ENCODE results near the gene KCNJ3. TPM values are rescaled to one million over a fixed set of nuclear protein-coding genes. Genes with fewer than 3 reads are reported as not detected.

The KCNJ3 gene
- total RNA-seq, 1 donor from 2014 or later: not detected

DNA sequence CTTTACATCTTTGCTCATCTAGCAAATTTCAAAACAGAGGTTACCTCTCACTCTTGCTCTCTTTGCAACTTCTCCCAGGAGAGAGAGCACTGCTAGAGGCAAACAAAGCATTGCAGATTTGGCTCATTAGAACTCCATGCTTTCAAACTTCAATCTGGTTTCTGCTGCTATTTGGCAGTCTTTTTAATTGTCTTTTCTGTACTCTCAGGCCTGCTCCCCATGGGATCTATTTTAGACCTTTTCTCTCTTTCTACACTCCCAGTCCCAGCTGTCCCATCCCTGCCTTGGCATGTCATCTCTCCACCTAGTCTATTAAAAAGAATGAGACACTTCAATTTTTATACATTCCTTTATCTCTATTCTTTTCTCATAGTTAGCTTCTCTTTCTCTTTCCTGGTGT lies 15.2 kb downstream of the KCNJ3 start:
- no peak overlapping the region for H3K4me3 Mint-ChIP-seq (ENCODE audit: low read depth)
- H3K27ac Mint-ChIP-seq: no peak overlapping the region
- H3K9me3 Mint-ChIP-seq: no peaks in the 10 kb centered on the region
- intact Hi-C loops (cut with micrococcal nuclease): no loop called here
- H3K4me1 Mint-ChIP-seq (ENCODE audit: low read depth): no peaks in the 10 kb centered on the region
- H3K36me3 Mint-ChIP-seq (ENCODE audit: low read depth): no peaks in the 10 kb centered on the region
- no peaks in the 10 kb centered on the region for H3K27me3 Mint-ChIP-seq (ENCODE audit: low read depth)
- DNase-seq (ENCODE audit: low spot score): no peak

- Mint-ChIP-seq H3K4me3 (ENCODE audit: low read depth) (no peak overlapping the region), H3K36me3 (ENCODE audit: low read depth) (no peaks in the 10 kb centered on the region), H3K9me3 (no peaks in the 10 kb centered on the region), H3K27ac (no peak overlapping the region), H3K4me1 (ENCODE audit: low read depth) (no peaks in the 10 kb centered on the region), H3K27me3 (ENCODE audit: low read depth) (no peaks in the 10 kb centered on the region)
- DNase-seq (ENCODE audit: low spot score): no peak
- intact Hi-C loops (cut with micrococcal nuclease): no loop called here
Measured at GRCh38 chr2:154720651-154721050, 22.2 kb downstream of the KCNJ3 start.

DNA sequence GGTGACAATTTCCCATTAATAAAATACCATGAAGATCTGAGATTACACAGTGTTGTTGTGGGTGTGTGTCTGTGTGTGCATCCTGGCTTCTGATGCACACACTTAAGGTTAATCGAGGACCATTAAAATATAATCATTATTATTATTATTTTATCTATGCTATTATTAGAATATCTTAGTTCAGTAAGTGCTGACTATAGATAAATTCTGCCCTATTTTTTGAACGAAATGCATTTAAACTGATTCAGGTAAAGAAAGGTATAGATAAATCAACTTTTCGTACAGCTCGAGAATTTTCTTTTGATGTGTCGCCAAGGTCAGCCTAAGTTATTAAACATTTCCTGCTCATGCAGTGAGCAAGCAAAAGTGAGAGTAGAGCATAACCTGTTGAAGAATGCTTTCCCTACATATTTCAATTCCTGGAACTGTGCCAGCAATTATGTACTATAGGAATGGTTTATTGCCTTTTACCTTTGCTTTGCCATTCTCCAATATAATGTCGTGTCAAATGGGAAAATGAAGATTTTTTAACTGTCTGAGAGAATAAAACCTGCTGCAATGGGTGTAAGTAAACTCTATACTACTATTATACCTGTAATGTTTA lies 25.8 kb downstream of the KCNJ3 start:
- H3K27me3 Mint-ChIP-seq (ENCODE audit: low read depth): no peaks in the 10 kb centered on the region
- no peaks in the 10 kb centered on the region for H3K36me3 Mint-ChIP-seq (ENCODE audit: low read depth)
- H3K4me1 Mint-ChIP-seq (ENCODE audit: low read depth): no peaks in the 10 kb centered on the region
- H3K4me3 Mint-ChIP-seq (ENCODE audit: low read depth): no peak overlapping the region
- intact Hi-C loops (cut with micrococcal nuclease): no loop called here
- H3K27ac Mint-ChIP-seq: no peak overlapping the region
- no peaks in the 10 kb centered on the region for H3K9me3 Mint-ChIP-seq
- no peak for DNase-seq (ENCODE audit: low spot score)

GRCh38 chr2:154740361-154740760 lies 41.9 kb downstream of the KCNJ3 start:
- DNase-seq (ENCODE audit: low spot score): no peak
- Mint-ChIP-seq H3K36me3 (ENCODE audit: low read depth) (no peaks in the 10 kb centered on the region), H3K9me3 (no peaks in the 10 kb centered on the region), H3K27me3 (ENCODE audit: low read depth) (no peaks in the 10 kb centered on the region), H3K4me3 (ENCODE audit: low read depth) (no peak overlapping the region), H3K4me1 (ENCODE audit: low read depth) (no peaks in the 10 kb centered on the region), H3K27ac (no peak overlapping the region)
- intact Hi-C loops (cut with micrococcal nuclease): no loop called here

DNA sequence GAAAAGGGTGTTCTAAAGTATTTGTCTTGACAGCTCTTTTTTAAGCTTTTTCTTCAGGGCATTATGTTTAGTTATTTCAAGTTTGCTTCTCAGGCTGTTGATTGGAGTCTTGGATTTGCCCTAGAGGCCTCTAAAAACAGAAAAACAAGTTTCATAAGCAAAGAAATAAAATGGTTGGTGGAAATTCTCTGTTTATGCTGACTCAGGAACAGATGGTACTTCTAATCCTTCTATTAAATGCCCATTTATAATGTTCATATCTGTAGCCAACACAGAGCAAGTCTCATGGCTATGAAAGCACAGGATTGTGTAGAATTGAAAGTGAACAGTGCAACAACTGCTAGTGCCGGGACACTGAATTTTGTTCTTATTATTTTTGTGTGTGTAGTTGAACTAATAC lies 60.4 kb downstream of the KCNJ3 start:
- H3K4me1 Mint-ChIP-seq (ENCODE audit: low read depth): no peaks in the 10 kb centered on the region
- H3K36me3 Mint-ChIP-seq (ENCODE audit: low read depth): no peaks in the 10 kb centered on the region
- no peak overlapping the region for H3K4me3 Mint-ChIP-seq (ENCODE audit: low read depth)
- intact Hi-C loops (cut with micrococcal nuclease): no loop called here
- H3K27ac Mint-ChIP-seq: no peak overlapping the region
- no peaks in the 10 kb centered on the region for H3K9me3 Mint-ChIP-seq
- no peaks in the 10 kb centered on the region for H3K27me3 Mint-ChIP-seq (ENCODE audit: low read depth)
- DNase-seq (ENCODE audit: low spot score): no peak

GRCh38 chr2:154762638-154763037 lies 64.1 kb downstream of the KCNJ3 start:
- H3K27ac Mint-ChIP-seq: no peak overlapping the region
- no peak overlapping the region for H3K4me3 Mint-ChIP-seq (ENCODE audit: low read depth)
- intact Hi-C loops (cut with micrococcal nuclease): no loop called here
- H3K36me3 Mint-ChIP-seq (ENCODE audit: low read depth): no peaks in the 10 kb centered on the region
- H3K27me3 Mint-ChIP-seq (ENCODE audit: low read depth): no peaks in the 10 kb centered on the region
- H3K4me1 Mint-ChIP-seq (ENCODE audit: low read depth): no peaks in the 10 kb centered on the region
- DNase-seq (ENCODE audit: low spot score): no peak
- no peaks in the 10 kb centered on the region for H3K9me3 Mint-ChIP-seq

DNA sequence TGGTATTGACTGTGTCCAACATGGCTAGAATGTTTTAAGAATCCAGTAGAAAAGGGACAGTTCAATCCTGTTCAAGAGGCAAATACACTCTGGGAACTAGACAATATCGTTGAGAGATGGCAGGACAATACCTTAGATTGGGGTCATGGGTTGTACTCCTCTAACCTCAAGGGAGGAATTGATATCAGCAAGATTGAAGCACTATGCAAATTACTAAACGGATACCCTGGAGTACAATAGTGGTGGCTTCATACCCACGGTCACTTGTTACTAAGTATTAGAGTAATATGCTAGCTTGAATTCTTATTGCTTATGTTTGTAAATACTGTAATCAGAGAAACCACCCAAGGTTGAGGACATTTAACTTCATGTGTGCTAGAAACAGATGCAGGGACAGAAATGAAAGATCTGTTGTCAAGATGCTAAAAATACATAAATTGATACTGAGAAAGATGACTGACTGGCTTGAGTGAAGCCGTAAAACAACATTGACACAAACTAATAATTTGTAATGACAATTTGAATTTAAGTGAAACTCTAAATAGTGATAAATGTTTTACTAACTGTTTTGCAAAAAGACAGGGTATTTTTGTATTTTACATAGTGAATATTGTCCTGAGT lies 73.3 kb downstream of the KCNJ3 start:
- H3K4me1 Mint-ChIP-seq (ENCODE audit: low read depth): no peaks in the 10 kb centered on the region
- H3K36me3 Mint-ChIP-seq (ENCODE audit: low read depth): no peaks in the 10 kb centered on the region
- no peak for DNase-seq (ENCODE audit: low spot score)
- H3K9me3 Mint-ChIP-seq: no peaks in the 10 kb centered on the region
- intact Hi-C loops (cut with micrococcal nuclease): no loop called here
- no peak overlapping the region for H3K27ac Mint-ChIP-seq
- no peak overlapping the region for H3K4me3 Mint-ChIP-seq (ENCODE audit: low read depth)
- H3K27me3 Mint-ChIP-seq (ENCODE audit: low read depth): no peaks in the 10 kb centered on the region

GRCh38 chr2:154776825-154777224 lies 78.3 kb downstream of the KCNJ3 start:
- H3K4me1 Mint-ChIP-seq (ENCODE audit: low read depth): no peaks in the 10 kb centered on the region
- no peak overlapping the region for H3K27ac Mint-ChIP-seq
- intact Hi-C loops (cut with micrococcal nuclease): no loop called here
- H3K27me3 Mint-ChIP-seq (ENCODE audit: low read depth): no peaks in the 10 kb centered on the region
- no peaks in the 10 kb centered on the region for H3K36me3 Mint-ChIP-seq (ENCODE audit: low read depth)
- H3K9me3 Mint-ChIP-seq: no peaks in the 10 kb centered on the region
- H3K4me3 Mint-ChIP-seq (ENCODE audit: low read depth): no peak overlapping the region
- DNase-seq (ENCODE audit: low spot score): no peak

DNA sequence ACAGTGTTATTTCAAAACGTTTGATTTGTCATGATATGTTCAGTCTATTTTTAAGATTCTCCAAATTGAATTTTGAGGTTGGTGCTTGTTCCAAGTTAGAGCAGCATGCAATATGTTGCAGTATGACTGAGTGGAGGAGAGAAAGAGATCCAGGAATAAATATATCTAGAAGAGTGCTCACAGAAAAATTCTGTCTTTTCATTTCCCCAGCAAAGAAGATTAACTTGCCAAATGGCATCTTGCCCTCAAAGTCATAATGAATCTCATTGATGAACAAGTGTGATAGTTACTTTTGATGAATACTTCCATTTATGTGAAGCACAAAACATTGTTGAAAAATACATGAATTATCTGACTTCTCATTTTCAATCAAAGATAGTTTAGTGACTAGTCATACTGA lies 95.9 kb downstream of the KCNJ3 start:
- H3K36me3 Mint-ChIP-seq (ENCODE audit: low read depth): no peaks in the 10 kb centered on the region
- no peaks in the 10 kb centered on the region for H3K9me3 Mint-ChIP-seq
- intact Hi-C loops (cut with micrococcal nuclease): no loop called here
- DNase-seq (ENCODE audit: low spot score): no peak
- no peaks in the 10 kb centered on the region for H3K27me3 Mint-ChIP-seq (ENCODE audit: low read depth)
- no peak overlapping the region for H3K4me3 Mint-ChIP-seq (ENCODE audit: low read depth)
- no peak overlapping the region for H3K27ac Mint-ChIP-seq
- H3K4me1 Mint-ChIP-seq (ENCODE audit: low read depth): no peaks in the 10 kb centered on the region

- DNase-seq (ENCODE audit: low spot score): no peak
- no peaks in the 10 kb centered on the region for H3K9me3 Mint-ChIP-seq
- H3K27me3 Mint-ChIP-seq (ENCODE audit: low read depth): no peaks in the 10 kb centered on the region
- no peak overlapping the region for H3K27ac Mint-ChIP-seq
- intact Hi-C loops (cut with micrococcal nuclease): no loop called here
- H3K36me3 Mint-ChIP-seq (ENCODE audit: low read depth): no peaks in the 10 kb centered on the region
- no peak overlapping the region for H3K4me3 Mint-ChIP-seq (ENCODE audit: low read depth)
- no peaks in the 10 kb centered on the region for H3K4me1 Mint-ChIP-seq (ENCODE audit: low read depth)
Measured at GRCh38 chr2:154795651-154796050, 97.2 kb downstream of the KCNJ3 start.

DNA sequence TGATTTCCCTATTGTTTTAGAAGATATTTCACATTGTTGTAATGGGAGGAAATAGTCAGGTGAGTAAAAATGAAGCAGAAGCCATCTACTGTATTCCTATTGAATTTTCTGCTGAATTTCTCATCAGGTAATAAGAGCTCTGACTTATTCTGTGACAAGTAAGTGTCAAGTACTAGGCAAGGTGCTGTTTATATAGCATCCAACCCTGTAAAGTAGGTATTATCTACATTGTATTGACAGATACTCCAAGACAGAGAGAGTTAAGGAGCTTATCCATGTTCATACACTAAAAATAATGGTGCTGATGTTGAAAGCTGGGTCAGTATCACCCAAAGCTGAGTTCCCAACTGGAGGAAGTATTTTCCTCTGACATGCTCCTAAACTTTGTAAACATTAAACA lies 106.0 kb downstream of the KCNJ3 start:
- Mint-ChIP-seq H3K36me3 (ENCODE audit: low read depth) (no peaks in the 10 kb centered on the region), H3K9me3 (no peaks in the 10 kb centered on the region), H3K27ac (no peak overlapping the region), H3K4me3 (ENCODE audit: low read depth) (no peak overlapping the region), H3K27me3 (ENCODE audit: low read depth) (no peaks in the 10 kb centered on the region), H3K4me1 (ENCODE audit: low read depth) (no peaks in the 10 kb centered on the region)
- intact Hi-C loops (cut with micrococcal nuclease): no loop called here
- DNase-seq (ENCODE audit: low spot score): no peak

- no peak for DNase-seq (ENCODE audit: low spot score)
- Mint-ChIP-seq H3K27ac (no peak overlapping the region), H3K4me1 (ENCODE audit: low read depth) (no peaks in the 10 kb centered on the region), H3K36me3 (ENCODE audit: low read depth) (no peaks in the 10 kb centered on the region), H3K4me3 (ENCODE audit: low read depth) (no peak overlapping the region), H3K9me3 (no peaks in the 10 kb centered on the region), H3K27me3 (ENCODE audit: low read depth) (no peaks in the 10 kb centered on the region)
- intact Hi-C loops (cut with micrococcal nuclease): no loop called here
Measured at GRCh38 chr2:154813636-154814035, 115.1 kb downstream of the KCNJ3 start.

DNA sequence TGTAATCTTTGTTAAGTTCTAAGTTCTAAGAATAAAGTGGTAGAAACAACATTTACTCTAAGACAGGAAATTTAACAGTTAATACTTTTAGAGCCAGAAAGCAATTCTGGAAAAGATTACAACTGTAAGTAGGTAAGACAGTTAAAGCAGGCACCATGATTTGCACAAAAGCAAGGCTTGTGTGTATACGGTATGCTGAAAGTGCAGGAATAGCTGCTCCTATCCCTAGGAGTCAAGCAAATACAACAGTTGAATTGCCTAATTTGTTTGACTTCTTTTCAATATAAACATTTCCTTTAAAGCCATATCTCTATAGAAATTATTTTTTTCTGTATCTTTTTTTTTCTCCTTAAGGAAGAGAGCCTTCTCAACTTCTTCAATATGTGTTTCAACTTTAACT lies 116.4 kb downstream of the KCNJ3 start:
- no peak for DNase-seq (ENCODE audit: low spot score)
- no peaks in the 10 kb centered on the region for H3K27me3 Mint-ChIP-seq (ENCODE audit: low read depth)
- no peaks in the 10 kb centered on the region for H3K4me1 Mint-ChIP-seq (ENCODE audit: low read depth)
- no peak overlapping the region for H3K4me3 Mint-ChIP-seq (ENCODE audit: low read depth)
- no peak overlapping the region for H3K27ac Mint-ChIP-seq
- intact Hi-C loops (cut with micrococcal nuclease): no loop called here
- H3K9me3 Mint-ChIP-seq: no peaks in the 10 kb centered on the region
- H3K36me3 Mint-ChIP-seq (ENCODE audit: low read depth): no peaks in the 10 kb centered on the region

- Mint-ChIP-seq H3K36me3 (ENCODE audit: low read depth) (no peaks in the 10 kb centered on the region), H3K4me3 (ENCODE audit: low read depth) (no peak overlapping the region), H3K27me3 (ENCODE audit: low read depth) (no peaks in the 10 kb centered on the region), H3K4me1 (ENCODE audit: low read depth) (no peaks in the 10 kb centered on the region), H3K27ac (no peak overlapping the region), H3K9me3 (no peaks in the 10 kb centered on the region)
- intact Hi-C loops (cut with micrococcal nuclease): no loop called here
- no peak for DNase-seq (ENCODE audit: low spot score)
Measured at GRCh38 chr2:154825358-154825757, 126.9 kb downstream of the KCNJ3 start.

Data from activated T-helper 2 cell treated with anti-CD3 and anti-CD28 coated beads, Interferon-gamma antibody, Interleukin-2, Interleukin-4, amounts not matched to agents 10 μg/mL and 5 μg/mL and 100 μg/mL, durations not matched to agents 14 hours and 24 hours and 36 hours (primary cell).